GM19351 (cell line): ENCODE measurements around the gene UBXN10.

Source experiments
- ATAC-seq: cut with Tn5 transposase; IDR thresholded peaks from one replicate; pipeline ENCODE4 v1.9.1; 2021; ENCODE audit warnings: mild to moderate bottlenecking, moderate library complexity; ENCODE audit not compliant: unreplicated experiment

UBXN10 gene

DNA sequence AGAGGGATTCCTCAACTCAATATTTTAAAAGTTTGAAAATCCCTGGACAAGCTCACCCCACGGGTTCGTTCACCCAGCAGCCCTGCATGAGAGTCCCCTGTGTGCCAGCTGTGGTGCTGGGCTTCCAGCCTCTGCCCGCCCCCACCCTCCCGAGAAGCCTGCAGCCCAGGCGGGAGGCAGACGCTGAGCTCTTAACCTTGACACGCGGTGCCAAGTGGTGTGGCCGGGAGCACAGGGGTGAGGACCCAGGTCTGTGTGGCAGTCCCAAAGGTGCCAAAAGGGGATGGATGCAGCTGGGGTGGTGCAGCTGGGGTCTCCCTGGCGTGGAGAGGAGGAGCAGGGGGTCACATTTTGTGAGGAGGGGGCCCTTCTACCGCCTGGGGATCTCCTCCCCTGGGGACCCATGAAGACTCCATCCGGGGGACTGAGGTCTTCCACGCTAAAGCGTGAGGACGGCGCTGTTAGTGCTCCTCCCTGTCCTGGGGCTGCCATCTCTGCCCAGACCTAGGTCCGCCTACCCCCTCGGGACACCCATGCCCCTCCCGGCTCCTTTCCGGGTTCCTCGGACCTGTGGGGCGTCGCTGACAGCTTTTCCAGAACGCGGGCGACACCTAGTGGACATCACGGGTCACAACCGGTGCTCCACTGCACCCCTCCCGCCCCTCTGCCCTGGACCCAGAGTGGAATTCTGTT is 33.8 kb upstream of the UBXN10 start:
- ATAC-seq, result peak; percentile 63

DNA sequence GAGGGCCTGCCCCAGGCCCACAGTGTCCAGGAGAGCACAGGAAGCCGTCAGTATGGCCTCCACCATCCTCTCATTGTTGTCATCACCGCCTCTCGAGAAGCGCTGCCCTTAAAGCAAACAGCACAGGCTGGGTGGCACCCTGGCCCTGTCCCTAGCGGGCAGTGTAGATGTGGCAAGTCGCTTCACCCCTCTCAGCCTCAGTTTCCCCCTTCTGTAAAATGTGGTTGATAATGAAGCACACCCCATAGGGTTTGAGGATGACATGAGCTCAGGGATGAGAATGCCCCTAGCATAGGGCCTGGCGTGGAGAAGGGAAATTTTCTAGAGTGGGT is 33.3 kb upstream of the UBXN10 start:
- ATAC-seq, result no peak

DNA sequence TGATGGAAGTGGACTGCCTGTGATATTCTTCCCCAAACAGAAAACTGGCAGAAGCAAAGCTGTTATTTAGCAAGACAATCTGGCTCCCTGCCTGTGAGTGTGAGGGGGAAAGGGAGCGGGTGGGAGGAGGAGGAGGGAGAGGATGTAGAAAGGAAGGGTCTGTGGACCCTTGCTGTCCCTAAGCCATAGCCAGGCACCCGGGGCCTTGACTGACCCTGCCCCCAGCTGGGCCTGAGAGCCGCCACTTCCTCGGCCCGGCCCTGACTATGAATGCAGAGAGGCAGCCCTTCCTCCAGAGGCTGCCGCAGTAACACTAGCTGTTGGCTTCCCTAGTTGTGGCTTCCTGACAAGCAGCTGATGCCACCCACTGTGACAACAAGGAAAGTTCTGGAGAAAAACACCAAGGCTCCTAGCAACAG is 32.9 kb upstream of the UBXN10 start:
- no peak for ATAC-seq

DNA sequence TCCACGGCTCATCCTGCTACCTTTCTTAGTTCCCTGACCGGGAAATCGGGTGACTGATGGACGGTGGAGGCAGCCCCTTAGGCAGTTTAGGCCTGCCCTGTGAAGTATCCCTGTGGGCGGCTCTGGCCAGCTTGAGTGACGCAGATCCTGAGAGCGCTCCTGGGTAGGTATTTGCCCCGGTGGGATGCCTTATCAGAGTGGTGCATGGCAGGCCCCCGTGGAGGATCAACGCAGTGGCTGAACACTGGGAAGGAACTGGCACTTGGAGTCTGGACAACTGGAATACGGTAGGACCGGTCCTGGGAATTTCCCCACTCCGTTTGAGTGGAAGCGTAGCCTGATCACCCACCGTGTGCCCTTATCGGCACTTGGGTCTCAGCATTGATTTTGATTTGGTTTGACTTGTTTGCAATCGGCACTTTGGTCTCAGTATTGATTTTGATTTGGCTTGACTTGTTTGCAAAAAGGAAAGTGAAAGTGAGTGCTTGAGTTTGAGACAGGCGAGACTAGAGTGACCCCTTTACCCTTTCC is 31.5 kb upstream of the UBXN10 start:
- no peak for ATAC-seq

DNA sequence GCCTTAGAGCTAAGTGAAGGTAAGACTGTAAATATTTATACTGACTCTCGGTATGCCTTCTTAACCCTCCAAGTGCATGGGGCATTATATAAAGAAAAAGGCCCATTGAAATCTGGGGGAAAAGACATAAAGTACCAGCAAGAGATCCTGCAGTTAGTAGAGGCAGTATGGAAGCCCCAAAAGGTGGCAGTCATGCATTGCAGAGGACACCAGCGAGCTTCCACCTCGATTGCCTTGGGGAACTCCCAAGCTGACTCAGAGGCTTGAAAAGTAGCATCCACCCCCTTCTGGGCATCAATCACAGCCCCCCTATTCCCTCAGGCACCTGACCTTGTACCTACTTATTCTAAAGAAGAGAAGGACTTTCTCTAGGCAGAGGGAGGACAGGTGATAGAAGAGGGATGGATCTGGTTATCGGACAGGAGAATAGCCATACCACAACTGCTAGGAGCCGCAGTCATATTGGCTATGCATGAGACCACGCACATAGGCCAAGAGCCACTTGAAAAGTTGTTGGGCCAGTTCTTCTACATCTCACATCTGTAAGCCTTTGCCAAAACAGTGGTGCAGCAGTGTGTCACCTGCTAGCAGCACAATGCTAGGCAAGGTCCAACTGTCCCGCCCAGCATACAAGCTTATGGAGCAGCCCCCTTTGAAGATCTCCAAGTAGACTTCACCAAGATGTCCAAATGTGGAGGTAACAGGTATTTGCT is 27.4 kb upstream of the UBXN10 start:
- no peak for ATAC-seq

DNA sequence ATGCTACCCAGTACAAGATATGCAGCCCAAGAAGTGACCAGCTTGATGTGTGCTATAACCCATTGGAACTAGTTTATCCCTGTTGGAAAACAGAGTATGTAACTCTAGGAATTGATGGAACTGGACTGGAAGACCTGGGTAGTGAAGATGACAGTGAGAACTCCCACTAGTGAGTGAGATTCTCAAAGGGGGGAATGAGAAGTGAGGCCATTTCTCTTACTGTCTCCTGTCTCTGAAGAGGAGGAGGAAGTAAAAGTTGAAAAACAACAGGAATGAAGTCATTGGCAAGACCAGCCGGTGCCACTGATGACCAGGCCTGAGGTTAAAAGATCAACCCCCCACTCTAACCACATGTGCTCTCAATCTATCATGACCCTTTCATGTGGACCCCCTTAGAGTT is 25.9 kb upstream of the UBXN10 start:
- ATAC-seq, result no peak

DNA sequence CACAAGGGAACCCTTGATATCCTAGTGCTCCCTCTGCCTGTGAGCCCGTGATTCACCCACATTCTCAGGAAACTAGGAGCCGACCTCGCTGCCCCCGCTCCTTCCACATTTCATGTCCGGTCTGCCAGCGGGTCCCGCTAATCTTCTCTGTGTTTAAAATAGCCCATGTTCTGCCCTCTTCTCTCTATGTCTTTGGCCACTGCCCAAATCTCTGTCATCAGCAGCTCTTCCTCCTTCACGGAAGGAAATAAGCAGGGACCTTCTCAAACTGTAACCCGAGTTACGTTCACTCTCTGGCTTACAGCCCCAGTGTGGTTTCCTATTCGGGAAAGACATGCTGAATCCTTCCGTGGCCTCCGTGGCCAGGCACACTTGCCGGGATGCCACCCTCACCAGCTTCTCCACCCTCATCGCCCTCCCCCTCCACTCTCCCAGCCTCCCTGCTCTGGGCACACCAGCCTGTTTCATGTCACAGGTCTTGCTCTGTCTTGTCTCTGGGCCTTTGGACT is 21.1 kb upstream of the UBXN10 start:
- no peak for ATAC-seq

DNA sequence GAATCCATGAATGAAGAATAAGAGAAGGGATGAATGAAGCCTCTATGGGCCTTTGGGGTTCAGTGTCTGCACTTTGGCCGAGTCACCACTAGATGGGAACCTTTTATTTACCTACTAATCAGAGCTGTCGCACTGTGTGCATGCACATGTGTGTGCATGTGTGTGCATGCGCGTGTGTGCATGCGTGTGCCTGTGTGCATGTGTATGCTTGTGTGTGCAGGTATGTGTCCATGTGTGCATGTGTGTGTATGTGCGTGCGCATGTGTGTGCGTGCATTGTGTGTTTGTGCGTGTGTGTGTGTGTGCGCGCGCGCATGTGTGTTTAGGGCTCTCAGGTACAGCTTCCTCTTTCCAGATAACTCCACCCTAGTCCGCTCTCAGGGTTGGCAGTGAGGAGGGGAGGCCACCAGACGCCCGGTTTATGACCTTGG is 20.4 kb upstream of the UBXN10 start:
- no peak for ATAC-seq

DNA sequence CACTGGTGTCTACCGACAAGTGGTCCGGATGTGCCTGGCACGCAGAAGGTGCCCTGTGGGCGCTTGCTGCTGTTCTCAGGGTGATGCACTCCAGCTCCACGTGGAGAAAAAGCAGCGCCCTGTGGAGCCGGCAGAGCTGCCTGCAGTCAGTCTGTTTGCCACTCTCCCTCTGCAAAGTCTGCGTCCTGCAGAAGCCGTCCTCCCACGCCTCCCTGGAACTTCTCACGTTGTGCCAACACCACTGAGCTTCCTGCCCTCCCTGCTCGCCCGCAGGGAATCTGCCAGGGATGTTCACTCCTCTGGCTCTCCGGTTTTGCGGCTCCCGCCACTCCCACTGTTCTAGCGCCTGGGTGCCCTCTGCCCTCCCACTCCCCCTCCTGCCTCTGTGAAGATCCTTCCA is 19.8 kb upstream of the UBXN10 start:
- no peak for ATAC-seq

DNA sequence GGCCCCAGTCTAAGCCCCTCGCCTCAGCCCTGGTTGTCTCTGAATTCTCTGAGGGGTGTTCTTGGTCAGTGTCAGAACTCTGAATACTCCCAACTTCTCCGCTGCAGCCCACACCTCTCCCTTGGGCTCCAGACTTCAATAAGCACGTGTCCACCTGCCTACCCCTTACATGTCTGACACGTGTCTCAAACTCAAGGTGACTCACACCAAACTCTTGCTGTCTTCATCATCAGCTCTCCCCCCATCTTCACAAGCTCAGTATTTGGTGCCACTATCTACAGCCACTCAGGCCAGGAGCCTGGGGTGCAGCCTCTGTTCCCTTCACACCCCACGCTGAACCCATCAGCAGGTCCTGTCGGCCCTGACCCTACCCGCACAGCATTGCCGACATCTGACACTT is 18.8 kb upstream of the UBXN10 start:
- ATAC-seq, result no peak

DNA sequence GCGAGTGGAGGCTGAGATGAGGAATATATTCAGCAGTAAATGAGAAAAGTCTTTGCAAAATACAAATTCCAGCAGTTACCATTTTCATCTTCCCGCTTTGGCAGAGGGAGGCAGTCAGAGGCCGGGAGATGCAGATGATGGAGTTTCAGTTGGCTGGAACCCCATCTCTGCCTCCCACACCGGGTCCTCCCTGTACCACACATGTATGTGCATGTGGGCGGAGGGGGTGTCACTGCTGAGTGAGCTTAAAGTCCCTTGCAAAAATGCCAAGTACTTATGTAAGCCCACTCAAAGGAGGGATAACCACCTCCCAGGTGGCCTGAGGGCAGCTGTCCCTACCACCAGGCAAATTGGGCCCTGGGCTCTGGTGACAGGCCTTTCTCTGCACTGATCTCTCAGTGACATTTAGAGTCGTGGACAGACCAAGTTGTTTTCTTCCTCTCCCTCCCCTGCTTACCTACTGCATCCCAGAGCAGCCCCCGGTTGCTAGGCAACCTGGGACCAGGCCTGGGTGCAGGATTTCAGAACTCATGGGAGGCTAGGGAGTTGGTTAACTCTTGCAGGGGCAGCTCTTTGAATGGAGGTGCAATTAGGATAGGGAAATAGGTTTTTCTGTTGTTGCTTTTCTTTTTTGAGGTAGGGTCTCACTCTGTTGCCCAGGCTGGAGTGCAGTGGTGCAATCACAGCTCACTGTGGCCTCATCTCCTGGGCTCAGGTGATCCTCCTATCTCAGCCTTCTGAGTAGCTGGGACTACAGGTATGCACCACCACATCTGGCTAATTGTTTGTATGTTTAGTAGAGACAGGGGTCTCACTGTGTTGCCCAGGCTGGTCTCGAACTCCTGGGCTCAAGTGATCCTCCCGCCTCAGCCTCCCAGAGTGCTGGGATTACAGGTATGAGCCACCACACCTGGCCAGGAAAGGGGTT is 17.1 kb upstream of the UBXN10 start:
- ATAC-seq, result no peak

DNA sequence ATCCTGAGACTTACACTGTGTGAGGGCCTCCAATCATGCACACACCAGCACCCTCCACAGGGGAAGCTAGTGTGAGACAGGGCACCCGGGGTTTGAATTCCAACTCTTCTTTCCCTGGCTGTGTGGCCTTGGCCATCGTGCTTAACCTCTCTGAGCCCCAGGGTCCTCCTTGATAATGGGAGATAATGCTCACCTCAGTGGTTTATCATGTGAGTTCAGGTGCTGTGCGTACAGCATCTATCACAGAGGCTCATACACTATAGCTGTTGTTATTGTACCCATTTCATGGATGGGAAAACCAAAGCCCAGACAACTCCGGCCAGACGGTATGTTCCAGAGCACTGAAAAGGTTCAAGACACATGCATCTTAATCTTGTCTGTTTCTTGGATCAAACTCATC is 16.0 kb upstream of the UBXN10 start:
- no peak for ATAC-seq

DNA sequence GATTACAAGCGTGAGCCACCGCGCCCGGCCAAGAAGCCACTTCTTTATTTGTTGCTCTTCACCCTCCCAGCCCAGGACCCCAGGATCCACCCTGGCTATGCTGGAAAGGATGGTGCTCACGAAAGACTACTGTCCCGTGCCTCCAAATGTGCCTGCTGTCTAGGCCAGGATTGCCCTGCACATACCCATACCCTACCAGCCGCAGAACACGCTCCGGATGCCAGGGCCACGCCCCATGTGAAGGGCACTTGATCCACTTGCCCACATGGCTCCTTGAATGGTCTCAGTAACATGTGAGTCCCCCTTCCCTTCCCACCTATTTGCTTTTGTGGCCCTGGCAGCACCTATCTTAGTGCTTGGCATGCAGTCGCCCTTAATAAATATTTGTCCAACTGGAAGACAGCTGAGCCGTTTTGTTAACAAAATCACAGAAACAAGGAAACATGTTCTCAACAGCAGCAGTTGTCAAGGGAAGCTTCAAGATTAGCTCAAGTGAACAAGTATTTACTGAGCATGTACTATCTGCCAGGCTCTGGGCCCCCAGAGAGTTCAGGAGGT is 13.8 kb upstream of the UBXN10 start:
- ATAC-seq, result no peak

DNA sequence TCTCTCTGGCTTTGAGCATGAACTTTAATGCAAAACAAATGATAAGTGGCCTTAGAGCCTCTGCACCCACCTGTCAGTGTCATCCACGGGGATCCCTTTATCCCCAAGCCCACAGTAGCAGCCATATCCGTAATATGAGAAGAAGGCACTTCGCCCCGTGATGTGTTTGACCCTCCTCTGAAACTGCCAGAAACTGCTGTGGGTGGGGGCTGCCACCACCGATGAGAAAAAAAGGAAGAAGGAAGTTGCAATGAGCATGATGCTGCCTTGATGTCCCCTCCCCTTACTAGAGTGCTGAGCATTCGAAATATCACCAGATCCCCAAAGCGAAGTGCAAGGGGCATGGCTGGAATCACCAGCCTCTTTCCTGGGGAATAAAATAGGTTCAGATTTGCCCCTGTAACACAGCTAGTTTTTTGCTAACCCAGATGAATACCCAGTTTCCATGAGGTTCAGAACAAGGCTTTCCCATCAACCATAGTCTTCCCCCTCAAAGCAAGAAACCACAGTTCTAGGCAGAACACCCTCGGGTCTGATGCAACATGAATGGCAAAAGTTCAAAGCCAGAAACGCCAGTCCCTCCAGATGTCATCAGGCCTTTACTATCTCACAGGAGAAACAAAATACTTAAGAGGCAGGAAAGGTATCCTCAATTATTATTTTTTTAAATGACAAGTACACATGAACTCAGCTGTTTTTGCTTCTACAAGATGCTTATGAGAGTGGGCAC is 10.8 kb upstream of the UBXN10 start:
- ATAC-seq, result no peak

DNA sequence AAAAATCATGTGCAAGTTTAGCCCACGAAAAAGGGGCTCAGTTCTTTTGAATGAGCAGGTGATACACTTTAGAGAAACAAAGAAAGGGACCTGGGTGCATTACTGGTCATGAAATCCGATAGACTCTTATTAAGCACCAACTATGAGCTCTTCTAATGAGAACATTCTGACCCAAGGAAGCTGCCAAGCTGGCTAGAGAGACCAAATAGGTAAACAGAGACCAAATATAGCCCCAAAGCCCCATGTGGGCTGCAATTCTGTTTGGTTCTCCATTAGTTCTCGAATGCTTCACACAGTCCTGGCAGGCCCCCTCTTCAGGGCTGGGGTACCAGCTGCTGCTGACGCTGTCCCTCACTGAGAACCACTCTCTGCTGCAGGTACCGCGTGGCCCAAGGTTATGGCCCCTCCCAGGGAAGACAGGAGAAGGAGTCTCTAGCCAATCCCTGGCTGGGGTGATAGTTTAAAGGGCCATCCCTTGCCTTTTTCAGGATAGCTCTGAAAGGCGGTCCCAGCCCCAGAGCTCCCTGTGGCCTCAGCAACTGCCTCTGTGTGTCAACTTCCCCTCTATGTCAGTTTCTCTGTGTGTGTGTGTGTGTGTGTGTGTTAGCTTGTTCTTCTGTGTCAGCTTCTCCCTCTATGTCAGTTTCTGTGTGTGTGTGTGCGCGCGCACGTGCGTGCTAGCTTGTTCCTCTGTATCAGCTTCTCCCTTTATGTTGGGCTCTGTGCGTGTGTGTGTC is 7.1 kb upstream of the UBXN10 start:
- ATAC-seq, result no peak

DNA sequence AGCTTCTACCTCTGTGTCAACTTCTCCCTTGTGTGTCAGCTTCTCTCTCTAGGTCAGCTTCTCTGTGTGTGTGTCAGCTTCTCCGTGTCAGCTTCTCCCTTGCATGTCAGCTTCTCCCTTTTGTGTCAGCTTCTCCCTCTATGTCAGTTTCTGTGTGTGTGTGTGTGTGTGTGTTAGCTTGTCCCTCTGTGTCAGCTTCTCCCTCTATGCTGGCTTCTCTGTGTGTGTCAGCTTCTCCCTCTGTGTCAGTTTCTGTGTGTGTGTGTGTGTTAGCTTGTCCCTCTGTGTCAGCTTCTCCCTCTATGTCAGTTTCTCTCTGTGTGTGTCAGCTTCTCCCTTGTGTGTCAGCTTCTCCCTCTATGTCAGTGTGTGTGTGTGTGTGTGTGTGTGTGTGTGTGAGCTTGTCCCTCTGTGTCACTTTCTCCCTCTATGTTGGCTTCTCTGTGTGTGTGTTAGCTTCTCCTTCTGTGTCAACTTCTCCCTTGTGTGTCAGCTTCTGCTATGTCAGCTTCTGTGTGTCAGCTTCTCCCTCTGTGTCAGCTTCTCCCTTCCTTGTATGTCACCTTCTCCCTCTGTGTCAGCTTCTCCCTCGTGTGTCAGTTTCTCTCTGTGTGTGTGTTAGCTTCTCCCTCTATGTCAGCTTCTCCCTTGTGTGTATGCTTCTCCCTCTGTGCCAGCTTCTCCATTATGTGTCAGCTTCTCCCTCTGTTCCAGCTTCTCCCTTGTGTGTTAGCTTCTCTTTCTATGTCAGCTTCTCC is 6.3 kb upstream of the UBXN10 start:
- no peak for ATAC-seq

DNA sequence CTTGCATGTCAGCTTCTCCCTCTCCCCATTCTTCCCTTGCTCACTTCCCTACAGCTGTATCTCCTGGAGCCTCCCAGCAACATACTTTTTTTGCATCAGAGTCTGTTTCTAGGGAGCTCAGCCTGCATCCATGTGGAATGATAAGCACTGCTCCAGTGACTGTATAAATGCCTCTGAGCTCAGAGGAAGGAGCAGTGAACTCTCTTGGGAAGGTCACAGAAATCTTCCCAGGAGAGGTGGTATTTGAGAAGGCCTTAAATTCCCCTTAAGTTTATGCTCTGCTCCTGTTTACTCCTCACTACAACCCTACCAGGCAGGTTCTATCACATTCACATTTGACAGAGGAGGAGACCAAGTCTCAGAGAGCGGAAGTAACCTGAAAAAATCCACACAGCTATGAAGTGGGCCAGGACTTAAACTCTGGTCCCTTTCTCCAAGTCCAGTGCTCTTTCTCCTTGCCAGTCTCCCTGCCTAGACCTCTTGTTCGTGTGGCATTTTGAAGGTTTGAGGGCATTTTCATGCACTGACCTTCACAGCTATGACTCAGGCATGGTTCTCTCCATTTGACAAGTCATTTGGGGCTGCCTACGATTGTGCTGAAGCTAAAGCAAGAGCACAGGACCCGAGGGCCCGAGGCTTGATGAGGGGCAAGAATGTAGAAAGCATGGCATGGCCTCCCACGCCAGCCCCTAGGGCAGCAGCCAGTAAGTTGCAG is 5.6 kb upstream of the UBXN10 start:
- ATAC-seq, result no peak

DNA sequence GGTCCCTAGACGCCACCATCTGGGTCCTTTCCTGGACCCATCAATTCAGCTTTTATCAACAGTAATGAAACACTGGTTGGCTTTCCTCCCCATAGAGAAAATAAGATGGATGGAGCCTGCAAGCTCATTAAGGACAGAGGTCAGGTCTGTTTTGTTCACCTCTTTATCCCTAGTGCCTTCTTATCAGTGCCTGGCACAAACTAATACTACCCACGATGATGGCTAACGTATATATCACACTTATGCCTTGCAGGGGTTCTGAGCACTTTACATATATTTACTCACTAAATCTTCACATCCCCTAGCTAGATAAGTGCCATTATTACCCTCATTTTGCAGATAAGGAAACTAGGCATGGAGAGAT is 5.1 kb upstream of the UBXN10 start:
- no peak for ATAC-seq
